A673 (cell line): ENCODE data around the gene VPS35. TPM values are rescaled to one million over a fixed set of nuclear protein-coding genes. Genes with fewer than 3 reads are reported as not detected.

Source experiments
- BruUV-seq: library from RNA; stranded (reverse); fragments of 400-500 nt; replicated peaks from 2 replicates; lab custom pipeline; 2021; lab: Mats Ljungman, UMichigan
- CTCF ChIA-PET: fragments of 300-600 bp; sonication (Branson Sonifier 250); formaldehyde crosslinking; loops from one replicate; lab custom pipeline; 2022; ENCODE audit warnings: antibody characterized with exemption; lab: Charles Lee
- POLR2A ChIA-PET: fragments of 300-600 bp; sonication (Branson Sonifier 250); formaldehyde crosslinking; loops from one replicate; lab custom pipeline; 2022; ENCODE audit warnings: antibody characterized with exemption; ENCODE audit not compliant: low non-redundant PET; lab: Charles Lee
- DNase-seq: peaks from one replicate; pipeline ENCODE4 v3.0.0-alpha.2; 2015; ENCODE audit warnings: low spot score
- H3K27ac ChIP-seq: fragments of 200-600 bp; sonication (generic); 2 replicates; pipeline ENCODE4 v1.5.1; 2016; ENCODE audit warnings: mixed run types, low read depth, mild to moderate bottlenecking, mixed read lengths, antibody characterized with exemption, low read length; ENCODE audit not compliant: poor library complexity, severe bottlenecking
- H3K27me3 ChIP-seq: fragments of 200-600 bp; sonication (generic); replicated peaks from 2 replicates; pipeline ENCODE4 v1.6.1; 2017; ENCODE audit warnings: mixed run types, low read depth, mild to moderate bottlenecking, mixed read lengths, antibody characterized with exemption, low read length; ENCODE audit not compliant: insufficient read depth, poor library complexity
- H3K36me3 ChIP-seq: fragments of 200-600 bp; sonication (generic); 2 replicates; pipeline ENCODE4 v1.6.1; 2016; ENCODE audit warnings: mixed run types, mild to moderate bottlenecking, mixed read lengths, antibody characterized with exemption, low read length; ENCODE audit not compliant: insufficient read depth, poor library complexity, severe bottlenecking
- H3K4me1 ChIP-seq: fragments of 200-600 bp; sonication (generic); 2 replicates; pipeline ENCODE4 v1.6.1; 2017; ENCODE audit warnings: mixed run types, mild to moderate bottlenecking, mixed read lengths, antibody characterized with exemption, low read length; ENCODE audit not compliant: insufficient read depth, poor library complexity, severe bottlenecking
- H3K4me3 ChIP-seq: fragments of 200-600 bp; sonication (generic); 2 replicates; pipeline ENCODE4 v1.5.1; 2016; ENCODE audit warnings: low read depth, mixed run types, mild to moderate bottlenecking, mixed read lengths, low read length; ENCODE audit not compliant: poor library complexity, severe bottlenecking
- H3K9me3 ChIP-seq: fragments of 200-600 bp; sonication (generic); 2 replicates; pipeline ENCODE4 v1.6.1; 2016; ENCODE audit warnings: mixed run types, low read depth, mild to moderate bottlenecking, mixed read lengths, antibody characterized with exemption, low read length; ENCODE audit not compliant: poor library complexity, severe bottlenecking
- CTCF ChIP-seq: fragments of 300-800, 200-600 bp; sonication (generic); conservative IDR thresholded peaks from 2 replicates; pipeline ENCODE4 v1.5.1; 2017; ENCODE audit warnings: low read depth, mild to moderate bottlenecking, antibody characterized with exemption, low read length, moderate library complexity, mixed read lengths
- EZH2 ChIP-seq: fragments of 200-600 bp; sonication (generic); IDR thresholded peaks from 2 replicates; pipeline ENCODE4 v1.6.1; 2017; ENCODE audit warnings: borderline replicate concordance, low read depth, mild to moderate bottlenecking, mixed read lengths, antibody characterized with exemption, low read length; ENCODE audit not compliant: poor library complexity, severe bottlenecking
- intact Hi-C: fragments of 100-400 bp; cut with micrococcal nuclease; formaldehyde crosslinking; loops from one replicate; pipeline ENCODE4 v1.10.0; 2022; ENCODE audit not compliant: unreplicated experiment
- total RNA-seq: library from RNA; stranded (reverse); gene quantifications from 2 replicates; pipeline ENCODE4 v1.2.3, GENCODE V29; 2021

The VPS35 gene
- total RNA-seq, 1 experiment from 2014 or later, result 99.0 TPM

GRCh38 chr16:46691726-46692125 lies 2.7 kb upstream of the VPS35 start:
- ChIA-PET CTCF (no interaction called here), POLR2A (no interaction called here)
- no peak overlapping the region for H3K27ac ChIP-seq
- peak overlapping the region; percentile 84 for H3K4me3 ChIP-seq
- BruUV-seq, result no TSS peak
- no peaks in the 10 kb centered on the region for H3K9me3 ChIP-seq
- TF ChIP-seq CTCF (no peak), EZH2 (no peak)
- peaks cover 48% of the 10 kb centered on the region for H3K36me3 ChIP-seq
- H3K27me3 ChIP-seq, result no peaks in the 10 kb centered on the region
- intact Hi-C loops, result no loop called here
- DNase-seq, result no peak
- peaks cover 16% of the 10 kb centered on the region for H3K4me1 ChIP-seq

DNA sequence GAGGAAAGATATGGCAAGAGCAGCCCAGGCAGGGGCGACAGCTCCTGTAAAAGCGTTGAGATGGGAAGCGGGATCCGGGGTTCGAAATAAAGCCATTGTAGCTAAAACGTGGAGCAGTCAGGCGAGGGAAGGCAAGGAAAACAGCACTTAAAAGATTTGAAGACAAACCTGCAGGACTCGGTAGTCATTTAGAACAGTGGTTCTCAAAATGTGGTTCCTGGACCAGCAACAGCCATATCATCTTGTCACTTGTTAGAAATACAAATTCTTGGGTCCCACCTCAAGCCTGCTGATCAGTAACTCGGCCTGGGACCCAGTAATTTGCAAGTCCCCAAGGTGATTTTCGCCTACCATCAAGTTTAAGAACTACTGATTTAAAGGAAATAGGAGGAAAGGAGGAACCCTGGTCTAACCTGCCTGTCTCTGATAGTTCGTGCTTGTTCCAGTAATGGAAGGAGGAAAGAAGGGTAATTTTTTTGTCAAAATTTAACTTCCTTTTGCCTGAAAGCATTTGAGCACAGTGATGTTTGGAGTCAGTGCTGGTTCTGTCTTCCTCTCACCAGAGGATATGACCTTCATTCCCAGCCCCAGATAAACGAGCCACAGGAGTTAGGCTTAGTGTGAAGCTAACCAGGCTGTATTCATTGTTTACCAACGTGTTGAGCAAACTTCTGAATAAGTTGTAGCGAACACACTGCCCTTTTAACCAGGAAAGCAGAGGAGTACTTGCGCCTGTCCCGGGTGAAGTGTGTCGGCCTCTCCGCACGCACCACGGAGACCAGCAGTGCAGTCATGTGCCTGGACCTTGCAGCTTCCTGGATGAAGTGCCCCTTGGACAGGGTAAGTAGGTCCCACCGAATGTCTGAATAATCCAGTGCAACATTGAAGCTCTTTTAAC lies 1.6 kb upstream of the VPS35 start:
- ChIA-PET CTCF (interaction anchor here (1.0 kb wide), 1 partner anchor 110 kb away, joined by 5 read pairs; no protein-coding TSS in a partner anchor), POLR2A (no interaction called here)
- DNase-seq, result no peak
- Histone ChIP-seq H3K4me3 (peak overlapping the region; percentile 84), H3K4me1 (peaks cover 16% of the 10 kb centered on the region), H3K27me3 (no peaks in the 10 kb centered on the region), H3K36me3 (peaks cover 36% of the 10 kb centered on the region), H3K9me3 (no peaks in the 10 kb centered on the region), H3K27ac (peak overlapping the region; percentile 94)
- intact Hi-C loops, result no loop called here
- no peak for TF ChIP-seq EZH2
- TF ChIP-seq CTCF, result no peak
- TSS peak; percentile 29 for BruUV-seq

DNA sequence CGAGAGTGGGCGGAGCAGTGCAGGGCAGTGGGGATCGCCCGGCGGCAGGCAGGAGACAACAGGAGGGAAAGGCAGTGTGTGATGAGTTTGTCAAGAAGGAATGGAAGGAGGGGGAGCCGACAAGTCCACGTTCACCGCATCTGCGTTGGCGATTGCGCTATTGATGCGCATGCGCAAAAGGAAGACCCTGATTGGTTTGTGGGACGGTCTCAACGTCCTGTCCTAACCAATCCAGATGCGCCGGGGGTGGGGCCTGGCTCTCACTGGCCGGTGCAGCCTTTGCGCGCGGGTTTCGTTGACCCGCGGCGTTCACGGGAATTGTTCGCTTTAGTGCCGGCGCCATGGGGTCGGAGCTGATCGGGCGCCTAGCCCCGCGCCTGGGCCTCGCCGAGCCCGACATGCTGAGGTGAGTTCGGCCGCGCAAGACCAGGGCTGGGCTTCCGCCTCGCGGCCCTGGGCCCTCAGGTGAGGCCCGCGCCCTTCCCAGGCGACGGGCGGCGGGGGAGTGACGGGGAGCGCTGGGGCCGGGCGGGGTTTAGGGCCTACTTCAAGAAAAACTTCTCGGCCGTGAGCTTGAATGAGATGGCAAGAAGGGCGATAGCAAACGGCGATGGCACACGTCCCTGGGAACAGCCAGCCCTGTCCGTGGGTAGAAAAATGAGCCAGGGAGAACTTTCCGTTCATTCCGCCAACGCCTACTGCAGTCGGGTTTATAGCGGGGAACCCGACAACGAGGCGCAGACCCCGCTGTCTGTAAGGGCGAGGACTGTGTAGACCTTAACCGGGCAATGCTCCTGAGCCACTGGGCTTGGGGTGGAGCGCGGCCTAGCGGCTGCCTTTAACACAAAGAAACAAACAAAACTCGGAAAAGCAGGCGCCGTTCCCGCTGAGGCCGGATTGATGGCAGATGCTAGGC lies 645 bp upstream of the VPS35 start, which contains the start of gene ORC6:
Gene ORC6, plus strand, starts transcription at position 295 of the 916 bp plus-strand sequence. Its CDS starts 47 bp downstream, at position 342.
- ChIA-PET POLR2A (interaction anchor here (0.6 kb wide), 2 partner anchors 388 to 729 kb away, joined by 3 read pairs; no protein-coding TSS in a partner anchor), CTCF (interaction anchor here (0.6 to 1.0 kb wide), 2 partner anchors 12 to 111 kb away, joined by 4 to 5 read pairs; no protein-coding TSS in a partner anchor)
- intact Hi-C loops, result loop anchor here (10.0 kb wide), 1 partner anchor 105 kb away; no protein-coding TSS in a partner anchor
- BruUV-seq, result no TSS peak
- peak within 1 kb of the TSS; percentile 84 for H3K4me3 ChIP-seq
- DNase-seq, result peak; percentile 98
- no peaks in the 10 kb centered on the region for H3K27me3 ChIP-seq
- H3K36me3 ChIP-seq, result peaks cover 27% of the 10 kb centered on the region
- peak within 1 kb of the TSS; percentile 94 for H3K27ac ChIP-seq
- H3K9me3 ChIP-seq, result no peaks in the 10 kb centered on the region
- H3K4me1 ChIP-seq, result peaks cover 16% of the 10 kb centered on the region
- TF ChIP-seq EZH2, result no peak
- peak; percentile 59 for TF ChIP-seq CTCF
